WTC11 (cell line): ENCODE measurements around the gene NKRF. TPM values are rescaled to one million over a fixed set of nuclear protein-coding genes. Genes with fewer than 3 reads are reported as not detected.

Experiments used
- ATAC-seq: fragments of 200-7000 bp; cut with Tn5 transposase; 2 replicates; pipeline ENCODE4 v1.10.0; 2021; ENCODE audit warnings: mild to moderate bottlenecking, moderate library complexity
- CTCF ChIA-PET: fragments of 300-600 bp; sonication (Branson Sonifier 250); formaldehyde crosslinking; loops from one replicate; lab custom pipeline; 2021; ENCODE audit warnings: antibody characterized with exemption; lab: Charles Lee
- POLR2A ChIA-PET: fragments of 350-600 bp; sonication (Branson Sonifier 250); formaldehyde crosslinking; loops from one replicate; lab custom pipeline; 2021; ENCODE audit warnings: antibody characterized with exemption; lab: Charles Lee
- DNase-seq: peaks from one replicate; pipeline ENCODE4 v3.0.0; 2021; ENCODE audit warnings: low spot score
- H3K27ac Mint-ChIP-seq: 2 replicates; pipeline ENCODE4 v1.8.0; 2021; ENCODE audit warnings: mixed read lengths
- H3K27me3 Mint-ChIP-seq: 2 replicates; pipeline ENCODE4 v1.8.0; 2021; ENCODE audit warnings: low read depth, mild to moderate bottlenecking, moderate library complexity, mixed read lengths
- H3K36me3 Mint-ChIP-seq: 2 replicates; pipeline ENCODE4 v1.8.0; 2021; ENCODE audit warnings: mixed read lengths
- H3K4me1 Mint-ChIP-seq: 2 replicates; pipeline ENCODE4 v1.8.0; 2022; ENCODE audit warnings: mixed read lengths
- H3K4me3 Mint-ChIP-seq: 2 replicates; pipeline ENCODE4 v1.8.0; 2021; ENCODE audit warnings: mild to moderate bottlenecking, moderate library complexity, mixed read lengths
- H3K9me3 Mint-ChIP-seq: 2 replicates; pipeline ENCODE4 v1.8.0; 2021; ENCODE audit warnings: mixed read lengths
- CREM ChIP-seq: sonication (generic); formaldehyde crosslinking; IDR thresholded peaks from 2 replicates; pipeline ENCODE4 v1.8.1; 2022; ENCODE audit warnings: mild to moderate bottlenecking, missing genetic modification reagents, moderate library complexity
- FOXJ3 ChIP-seq: sonication (generic); formaldehyde crosslinking; IDR thresholded peaks from 2 replicates; pipeline ENCODE4 v1.9.0; 2021; ENCODE audit warnings: missing genetic modification reagents, mild to moderate bottlenecking, borderline replicate concordance
- FOXP1 ChIP-seq: sonication (generic); formaldehyde crosslinking; IDR thresholded peaks from 2 replicates; pipeline ENCODE4 v1.8.0; 2022; ENCODE audit warnings: missing genetic modification reagents, mild to moderate bottlenecking, moderate library complexity, borderline replicate concordance
- GTF2I ChIP-seq: fragments of 250-450 bp; sonication (Bioruptor Pico); conservative IDR thresholded peaks from 2 replicates; pipeline ENCODE4 v1.4.0; 2021; ENCODE audit warnings: mild to moderate bottlenecking
- MYBL2 ChIP-seq: sonication (generic); formaldehyde crosslinking; IDR thresholded peaks from 2 replicates; pipeline ENCODE4 v1.8.1; 2023; ENCODE audit warnings: mild to moderate bottlenecking, moderate library complexity, missing genetic modification reagents
- NFE2L1 ChIP-seq: sonication (generic); formaldehyde crosslinking; IDR thresholded peaks from 2 replicates; pipeline ENCODE4 v1.8.1; 2023; ENCODE audit warnings: missing genetic modification reagents
- NR3C1 ChIP-seq: sonication (generic); formaldehyde crosslinking; conservative IDR thresholded peaks from 2 replicates; pipeline ENCODE4 v1.8.1; 2023; ENCODE audit warnings: low read depth, mild to moderate bottlenecking, missing genetic modification reagents
- SMAD3 ChIP-seq: sonication (generic); formaldehyde crosslinking; IDR thresholded peaks from 2 replicates; pipeline ENCODE4 v1.8.0; 2022; ENCODE audit warnings: missing genetic modification reagents, mild to moderate bottlenecking, borderline replicate concordance
- TEAD1 ChIP-seq: sonication (generic); formaldehyde crosslinking; IDR thresholded peaks from 2 replicates; pipeline ENCODE4 v1.8.0; 2022; ENCODE audit warnings: mild to moderate bottlenecking, missing genetic modification reagents
- ZNF121 ChIP-seq: sonication (generic); formaldehyde crosslinking; IDR thresholded peaks from 2 replicates; pipeline ENCODE4 v1.8.0; 2023; ENCODE audit warnings: missing genetic modification reagents
- ZNF138 ChIP-seq: sonication (generic); formaldehyde crosslinking; conservative IDR thresholded peaks from 2 replicates; pipeline ENCODE4 v1.8.1; 2022; ENCODE audit warnings: mild to moderate bottlenecking, moderate library complexity, missing genetic modification reagents
- ZNF219 ChIP-seq: sonication (generic); formaldehyde crosslinking; IDR thresholded peaks from 2 replicates; pipeline ENCODE4 v1.8.0; 2023; ENCODE audit warnings: missing genetic modification reagents, mild to moderate bottlenecking, borderline replicate concordance
- ZNF423 ChIP-seq: fragments of 250-450 bp; sonication (Bioruptor Pico); IDR thresholded peaks from 2 replicates; pipeline ENCODE4 v2.1.2; 2022; ENCODE audit warnings: mild to moderate bottlenecking, moderate library complexity
- total RNA-seq: library from RNA; stranded (reverse); gene quantifications from 3 replicates; pipeline ENCODE4 v1.2.3, GENCODE V29; 2021
- TF ChIP-seq, protein P1 (sequence below): sonication (generic); formaldehyde crosslinking; IDR thresholded peaks from 2 replicates; pipeline ENCODE4 v1.8.0; 2023; ENCODE audit warnings: mild to moderate bottlenecking, missing genetic modification reagents
- TF ChIP-seq, protein P2 (sequence below): sonication (generic); formaldehyde crosslinking; IDR thresholded peaks from 2 replicates; pipeline ENCODE4 v1.8.0; 2022; ENCODE audit warnings: missing genetic modification reagents
- TF ChIP-seq, protein P3 (sequence below): fragments of 250-450 bp; sonication (Bioruptor Pico); conservative IDR thresholded peaks from 2 replicates; pipeline ENCODE4 v1.9.0; 2021; ENCODE audit warnings: mild to moderate bottlenecking
- TF ChIP-seq, protein P4 (sequence below): fragments of 250-450 bp; sonication (Bioruptor Pico); IDR thresholded peaks from 2 replicates; pipeline ENCODE4 v1.9.0; 2021; ENCODE audit warnings: mild to moderate bottlenecking

The NKRF gene
- total RNA-seq, 1 experiment from 2014 or later = 15.0 TPM

DNA sequence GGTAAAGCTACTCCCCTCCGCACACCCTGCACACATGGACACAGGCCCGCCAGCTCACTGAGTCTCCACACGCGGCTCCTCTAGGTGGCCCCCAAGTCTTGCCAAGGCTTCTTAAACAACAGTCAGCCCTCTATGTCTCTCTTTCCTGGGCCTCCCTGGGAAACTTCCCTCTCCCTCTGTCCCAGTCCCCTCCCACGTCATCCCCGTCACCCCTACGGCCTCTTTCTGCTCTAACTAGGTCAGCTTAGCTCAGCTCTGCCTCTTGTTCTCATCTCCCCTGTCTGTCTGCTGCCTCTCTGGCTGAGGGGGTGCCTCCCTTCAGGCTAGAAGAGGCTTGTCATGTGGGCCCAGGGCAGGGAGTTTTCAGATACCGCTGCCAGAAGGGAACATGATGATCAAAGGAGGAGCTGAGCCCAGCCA, 47.9 kb upstream of the NKRF start (continued):
- TF ChIP-seq, protein P1, sequence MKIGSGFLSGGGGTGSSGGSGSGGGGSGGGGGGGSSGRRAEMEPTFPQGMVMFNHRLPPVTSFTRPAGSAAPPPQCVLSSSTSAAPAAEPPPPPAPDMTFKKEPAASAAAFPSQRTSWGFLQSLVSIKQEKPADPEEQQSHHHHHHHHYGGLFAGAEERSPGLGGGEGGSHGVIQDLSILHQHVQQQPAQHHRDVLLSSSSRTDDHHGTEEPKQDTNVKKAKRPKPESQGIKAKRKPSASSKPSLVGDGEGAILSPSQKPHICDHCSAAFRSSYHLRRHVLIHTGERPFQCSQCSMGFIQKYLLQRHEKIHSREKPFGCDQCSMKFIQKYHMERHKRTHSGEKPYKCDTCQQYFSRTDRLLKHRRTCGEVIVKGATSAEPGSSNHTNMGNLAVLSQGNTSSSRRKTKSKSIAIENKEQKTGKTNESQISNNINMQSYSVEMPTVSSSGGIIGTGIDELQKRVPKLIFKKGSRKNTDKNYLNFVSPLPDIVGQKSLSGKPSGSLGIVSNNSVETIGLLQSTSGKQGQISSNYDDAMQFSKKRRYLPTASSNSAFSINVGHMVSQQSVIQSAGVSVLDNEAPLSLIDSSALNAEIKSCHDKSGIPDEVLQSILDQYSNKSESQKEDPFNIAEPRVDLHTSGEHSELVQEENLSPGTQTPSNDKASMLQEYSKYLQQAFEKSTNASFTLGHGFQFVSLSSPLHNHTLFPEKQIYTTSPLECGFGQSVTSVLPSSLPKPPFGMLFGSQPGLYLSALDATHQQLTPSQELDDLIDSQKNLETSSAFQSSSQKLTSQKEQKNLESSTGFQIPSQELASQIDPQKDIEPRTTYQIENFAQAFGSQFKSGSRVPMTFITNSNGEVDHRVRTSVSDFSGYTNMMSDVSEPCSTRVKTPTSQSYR = no peak
- no peak for TF ChIP-seq ZNF423 (CRISPR knock-in tag)

DNA sequence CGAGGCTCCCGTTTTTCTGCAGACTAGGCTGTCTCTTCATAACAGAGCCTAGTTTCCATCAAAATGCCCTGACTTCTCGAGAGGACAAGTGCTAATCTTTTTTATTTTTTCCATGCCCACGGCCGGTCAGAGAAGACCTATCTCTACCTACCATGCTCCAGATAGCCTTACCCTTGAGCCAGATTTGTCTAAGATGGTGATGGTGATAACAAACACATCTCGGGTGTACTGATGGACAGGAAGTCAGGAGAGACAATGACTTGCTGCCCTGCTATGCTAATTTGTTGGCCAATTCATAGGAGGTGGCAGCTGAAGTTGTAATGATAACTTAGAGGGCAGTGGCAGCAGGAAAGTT, 42.2 kb upstream of the NKRF start:
- peaks cover 20% of the 10 kb centered on the region for H3K36me3 Mint-ChIP-seq
- H3K4me1 Mint-ChIP-seq = no peaks in the 10 kb centered on the region
- no peaks in the 10 kb centered on the region for H3K9me3 Mint-ChIP-seq
- ChIA-PET CTCF (no interaction called here), POLR2A (no interaction called here)
- H3K27ac Mint-ChIP-seq = no peak overlapping the region
- DNase-seq = no peak
- no peaks in the 10 kb centered on the region for H3K27me3 Mint-ChIP-seq
- ATAC-seq = no peak
- TF ChIP-seq SMAD3 = no peak
- TF ChIP-seq MYBL2 (CRISPR knock-in tag) = no peak
- no peak for TF ChIP-seq ZNF121 (CRISPR knock-in tag)
- TF ChIP-seq CREM = no peak
- TF ChIP-seq, protein P2, sequence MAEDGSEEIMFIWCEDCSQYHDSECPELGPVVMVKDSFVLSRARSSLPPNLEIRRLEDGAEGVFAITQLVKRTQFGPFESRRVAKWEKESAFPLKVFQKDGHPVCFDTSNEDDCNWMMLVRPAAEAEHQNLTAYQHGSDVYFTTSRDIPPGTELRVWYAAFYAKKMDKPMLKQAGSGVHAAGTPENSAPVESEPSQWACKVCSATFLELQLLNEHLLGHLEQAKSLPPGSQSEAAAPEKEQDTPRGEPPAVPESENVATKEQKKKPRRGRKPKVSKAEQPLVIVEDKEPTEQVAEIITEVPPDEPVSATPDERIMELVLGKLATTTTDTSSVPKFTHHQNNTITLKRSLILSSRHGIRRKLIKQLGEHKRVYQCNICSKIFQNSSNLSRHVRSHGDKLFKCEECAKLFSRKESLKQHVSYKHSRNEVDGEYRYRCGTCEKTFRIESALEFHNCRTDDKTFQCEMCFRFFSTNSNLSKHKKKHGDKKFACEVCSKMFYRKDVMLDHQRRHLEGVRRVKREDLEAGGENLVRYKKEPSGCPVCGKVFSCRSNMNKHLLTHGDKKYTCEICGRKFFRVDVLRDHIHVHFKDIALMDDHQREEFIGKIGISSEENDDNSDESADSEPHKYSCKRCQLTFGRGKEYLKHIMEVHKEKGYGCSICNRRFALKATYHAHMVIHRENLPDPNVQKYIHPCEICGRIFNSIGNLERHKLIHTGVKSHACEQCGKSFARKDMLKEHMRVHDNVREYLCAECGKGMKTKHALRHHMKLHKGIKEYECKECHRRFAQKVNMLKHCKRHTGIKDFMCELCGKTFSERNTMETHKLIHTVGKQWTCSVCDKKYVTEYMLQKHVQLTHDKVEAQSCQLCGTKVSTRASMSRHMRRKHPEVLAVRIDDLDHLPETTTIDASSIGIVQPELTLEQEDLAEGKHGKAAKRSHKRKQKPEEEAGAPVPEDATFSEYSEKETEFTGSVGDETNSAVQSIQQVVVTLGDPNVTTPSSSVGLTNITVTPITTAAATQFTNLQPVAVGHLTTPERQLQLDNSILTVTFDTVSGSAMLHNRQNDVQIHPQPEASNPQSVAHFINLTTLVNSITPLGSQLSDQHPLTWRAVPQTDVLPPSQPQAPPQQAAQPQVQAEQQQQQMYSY (CRISPR knock-in tag) = no peak
- no peak for TF ChIP-seq FOXP1 (CRISPR knock-in tag)
- no peak for TF ChIP-seq FOXJ3 (CRISPR knock-in tag)
- TF ChIP-seq GTF2I (CRISPR knock-in tag) = no peak
- TF ChIP-seq ZNF423 (CRISPR knock-in tag) = no peak
- no peak overlapping the region for H3K4me3 Mint-ChIP-seq

DNA sequence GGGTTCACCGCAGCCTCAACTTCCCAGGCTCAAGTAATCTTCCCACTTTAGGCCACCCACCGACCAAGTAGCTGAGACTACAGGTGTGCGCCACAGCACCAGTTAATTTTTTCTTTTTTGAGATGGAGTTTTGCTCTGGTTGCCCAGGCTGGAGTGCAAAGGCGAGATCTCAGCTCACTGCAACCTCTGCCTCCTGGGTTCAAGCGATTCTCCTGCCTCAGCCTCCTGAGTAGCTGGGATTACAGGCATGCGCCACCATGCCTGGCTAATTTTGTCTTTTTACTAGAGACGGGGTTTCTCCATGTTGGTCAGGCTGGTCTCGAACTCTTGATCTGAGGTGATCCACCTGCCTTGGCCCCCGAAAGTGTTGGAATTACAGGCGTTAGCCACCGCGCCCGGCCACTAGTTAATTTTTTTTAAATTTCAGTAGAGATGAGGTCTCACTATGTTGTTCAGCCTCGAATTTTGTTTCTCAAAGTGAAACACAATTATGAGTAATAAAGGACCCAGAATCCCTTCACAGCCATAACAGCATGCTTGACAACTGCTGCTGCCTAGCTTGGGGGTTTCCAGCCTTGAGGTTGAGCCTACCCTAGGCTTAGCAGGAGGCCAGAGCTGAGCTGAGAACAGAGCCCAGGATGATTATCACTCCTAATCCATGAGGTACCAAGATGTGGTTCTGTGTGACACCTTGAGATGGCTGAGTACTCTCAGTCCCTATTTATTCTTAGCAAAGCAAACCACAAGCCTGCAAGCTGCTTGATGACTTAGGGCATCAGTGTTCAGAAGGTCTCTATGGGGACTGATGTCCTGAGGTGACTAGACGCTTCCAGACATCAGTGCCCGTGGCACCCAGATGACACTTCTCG, 41.6 kb upstream of the NKRF start:
- Mint-ChIP-seq H3K27me3 (no peaks in the 10 kb centered on the region), H3K9me3 (no peaks in the 10 kb centered on the region), H3K4me1 (no peaks in the 10 kb centered on the region), H3K27ac (no peak overlapping the region), H3K4me3 (no peak overlapping the region), H3K36me3 (peaks cover 15% of the 10 kb centered on the region)
- no peak for TF ChIP-seq TEAD1 (CRISPR knock-in tag)
- TF ChIP-seq ZNF138 (CRISPR knock-in tag) = no peak
- TF ChIP-seq CREM = no peak
- POLR2A ChIA-PET = interaction anchor here (0.8 kb wide), 1 partner anchor 213 kb away, joined by 5 read pairs; no protein-coding TSS in a partner anchor
- DNase-seq = no peak
- no peak for ATAC-seq
- CTCF ChIA-PET = no interaction called here

DNA sequence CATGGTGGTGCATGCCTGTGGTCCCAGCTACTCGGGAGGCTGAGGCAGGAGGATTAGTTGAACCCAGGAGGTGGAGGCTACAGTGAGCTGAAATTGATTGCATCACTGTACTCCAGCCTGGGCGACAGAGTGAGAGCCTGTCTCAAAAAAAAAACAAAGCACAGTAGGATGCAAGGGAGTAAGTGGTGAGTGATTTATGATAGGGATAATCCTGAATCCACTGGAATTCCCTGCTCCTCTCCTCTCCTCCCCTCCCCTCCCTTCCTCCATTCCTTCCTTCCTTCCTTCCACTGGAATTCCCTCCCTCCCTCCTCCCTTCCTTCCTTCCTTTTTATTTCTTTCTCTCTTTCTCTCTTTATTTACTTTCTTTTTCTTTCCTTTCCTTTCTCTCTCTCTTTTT, 40.9 kb upstream of the NKRF start:
- Mint-ChIP-seq H3K4me1 (no peaks in the 10 kb centered on the region), H3K27ac (no peak overlapping the region), H3K27me3 (no peaks in the 10 kb centered on the region), H3K36me3 (peaks cover 15% of the 10 kb centered on the region), H3K4me3 (no peak overlapping the region), H3K9me3 (no peaks in the 10 kb centered on the region)
- ChIA-PET CTCF (interaction anchor here (0.9 kb wide), 1 partner anchor 37 kb away, joined by 4 read pairs; no protein-coding TSS in a partner anchor), POLR2A (interaction anchor here (0.8 kb wide), 1 partner anchor 213 kb away, joined by 5 read pairs; no protein-coding TSS in a partner anchor)
- DNase-seq = no peak
- TF ChIP-seq ZNF219 (CRISPR knock-in tag) (no peak), NR3C1 (no peak), NFE2L1 (CRISPR knock-in tag) (no peak)
- TF ChIP-seq, protein P3, sequence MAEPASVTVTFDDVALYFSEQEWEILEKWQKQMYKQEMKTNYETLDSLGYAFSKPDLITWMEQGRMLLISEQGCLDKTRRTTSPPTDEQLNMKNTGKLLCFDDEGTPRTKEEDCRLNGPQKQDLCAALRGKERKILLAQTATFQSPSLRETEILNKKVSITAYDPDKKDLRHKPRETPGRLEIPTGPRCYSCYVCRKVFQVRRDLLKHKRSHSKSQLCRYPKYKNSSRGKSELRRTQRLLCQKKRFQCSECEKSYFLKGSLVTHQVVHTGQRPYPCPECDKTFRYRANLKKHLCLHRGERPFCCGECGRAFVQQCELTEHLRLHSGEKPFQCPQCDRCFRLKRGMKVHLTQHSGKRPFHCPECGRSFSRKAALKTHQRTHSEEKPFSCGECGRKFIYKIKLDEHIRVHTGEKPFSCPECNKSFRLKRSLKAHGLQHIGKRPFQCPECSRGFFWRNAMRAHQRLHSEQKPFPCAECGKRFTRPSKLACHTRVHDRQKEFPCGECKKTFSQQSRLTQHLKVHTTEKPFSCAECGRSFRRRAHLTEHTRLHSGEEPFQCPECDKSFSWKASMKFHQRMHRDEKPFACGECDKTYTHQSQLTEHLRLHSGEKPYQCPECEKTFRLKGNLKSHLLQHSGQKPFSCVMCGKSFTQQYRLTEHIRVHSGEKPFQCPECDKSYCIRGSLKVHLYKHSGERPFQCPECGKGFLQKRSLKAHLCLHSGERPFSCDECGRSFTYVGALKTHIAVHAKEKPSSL = no peak
- TF ChIP-seq, protein P4, sequence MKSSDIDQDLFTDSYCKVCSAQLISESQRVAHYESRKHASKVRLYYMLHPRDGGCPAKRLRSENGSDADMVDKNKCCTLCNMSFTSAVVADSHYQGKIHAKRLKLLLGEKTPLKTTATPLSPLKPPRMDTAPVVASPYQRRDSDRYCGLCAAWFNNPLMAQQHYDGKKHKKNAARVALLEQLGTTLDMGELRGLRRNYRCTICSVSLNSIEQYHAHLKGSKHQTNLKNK (CRISPR knock-in tag) = no peak
- no peak for ATAC-seq
